ENCODE measurements around the gene AFAP1. TPM values are rescaled to one million over a fixed set of nuclear protein-coding genes. Genes with fewer than 3 reads are reported as not detected.

AFAP1 gene
- total and polyA plus RNA-seq, 2 of the 4 experiments (the other 2 are of a cell fraction): 48.2 to 80.9 TPM

- BruUV-seq (replicated peaks): no TSS peak
- 95% methylated on average over 3 of the region's 16 CpGs; no CpG with 5 or more reads in 1 of the 2 experiments for WGBS, 2 experiments (ENCODE audit: extremely low coverage in 2 of 2, insufficient read length in 1 of 2)
Observed at GRCh38 chr4:7755561-7755960, 184.1 kb downstream of the AFAP1 start.

More at GRCh38 chr4:7755561-7755960, 184.1 kb downstream of the AFAP1 start:
- H2BK20ac ChIP-seq (ENCODE audit: low read depth, low read length): no peak overlapping the region
- no peak overlapping the region for H3K18ac ChIP-seq (ENCODE audit: low read depth, low read length)
- dilution Hi-C loops (cut with HindIII; ENCODE audit: low sequenced_read_pairs, unreplicated experiment) (no loop called here), intact Hi-C loops (cut with micrococcal nuclease) (no loop called here), in situ Hi-C loops (cut with MboI; ENCODE audit: low sequenced_read_pairs) (no loop called here)
- no peak overlapping the region for H3K4ac ChIP-seq (ENCODE audit: low read depth, low read length)
- H3K4me3 ChIP-seq (ENCODE audit: insufficient read depth, low read depth, low read length): no peak overlapping the region
- H2AK9ac ChIP-seq (replicated peaks; ENCODE audit: low read depth, low read length, poor library complexity): no peak overlapping the region
- H3K27ac ChIP-seq (ENCODE audit: insufficient read depth, low read length): no peak overlapping the region
- TF ChIP-seq POLR2A (IDR thresholded peaks at IDR 0.05; ENCODE audit: low read depth, low read length): no peak
- TF ChIP-seq CEBPB (IDR thresholded peaks at IDR 0.05; ENCODE audit: low read depth, low read length): no peak
- TF ChIP-seq FOS (IDR thresholded peaks at IDR 0.05; ENCODE audit: low read depth, low read length): no peak
- TF ChIP-seq NFE2L2 (IDR thresholded peaks at IDR 0.05; ENCODE audit: low read depth, low read length): no peak
- no peak for TF ChIP-seq RCOR1 (IDR thresholded peaks at IDR 0.05; ENCODE audit: insufficient replicate concordance, low read length)
- TF ChIP-seq SMC3 (IDR thresholded peaks at IDR 0.05; ENCODE audit: low read depth, low read length): no peak
- no peak for TF ChIP-seq RFX5 (IDR thresholded peaks at IDR 0.05; ENCODE audit: low read depth, low read length)
- TF ChIP-seq, protein P1, sequence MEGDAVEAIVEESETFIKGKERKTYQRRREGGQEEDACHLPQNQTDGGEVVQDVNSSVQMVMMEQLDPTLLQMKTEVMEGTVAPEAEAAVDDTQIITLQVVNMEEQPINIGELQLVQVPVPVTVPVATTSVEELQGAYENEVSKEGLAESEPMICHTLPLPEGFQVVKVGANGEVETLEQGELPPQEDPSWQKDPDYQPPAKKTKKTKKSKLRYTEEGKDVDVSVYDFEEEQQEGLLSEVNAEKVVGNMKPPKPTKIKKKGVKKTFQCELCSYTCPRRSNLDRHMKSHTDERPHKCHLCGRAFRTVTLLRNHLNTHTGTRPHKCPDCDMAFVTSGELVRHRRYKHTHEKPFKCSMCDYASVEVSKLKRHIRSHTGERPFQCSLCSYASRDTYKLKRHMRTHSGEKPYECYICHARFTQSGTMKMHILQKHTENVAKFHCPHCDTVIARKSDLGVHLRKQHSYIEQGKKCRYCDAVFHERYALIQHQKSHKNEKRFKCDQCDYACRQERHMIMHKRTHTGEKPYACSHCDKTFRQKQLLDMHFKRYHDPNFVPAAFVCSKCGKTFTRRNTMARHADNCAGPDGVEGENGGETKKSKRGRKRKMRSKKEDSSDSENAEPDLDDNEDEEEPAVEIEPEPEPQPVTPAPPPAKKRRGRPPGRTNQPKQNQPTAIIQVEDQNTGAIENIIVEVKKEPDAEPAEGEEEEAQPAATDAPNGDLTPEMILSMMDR (conservative IDR thresholded peaks at IDR 0.05; ENCODE audit: low read depth, low read length): no peak
- TF ChIP-seq CHD1 (IDR thresholded peaks at IDR 0.05; ENCODE audit: low read depth, low read length): no peak
- TF ChIP-seq, protein P2, sequence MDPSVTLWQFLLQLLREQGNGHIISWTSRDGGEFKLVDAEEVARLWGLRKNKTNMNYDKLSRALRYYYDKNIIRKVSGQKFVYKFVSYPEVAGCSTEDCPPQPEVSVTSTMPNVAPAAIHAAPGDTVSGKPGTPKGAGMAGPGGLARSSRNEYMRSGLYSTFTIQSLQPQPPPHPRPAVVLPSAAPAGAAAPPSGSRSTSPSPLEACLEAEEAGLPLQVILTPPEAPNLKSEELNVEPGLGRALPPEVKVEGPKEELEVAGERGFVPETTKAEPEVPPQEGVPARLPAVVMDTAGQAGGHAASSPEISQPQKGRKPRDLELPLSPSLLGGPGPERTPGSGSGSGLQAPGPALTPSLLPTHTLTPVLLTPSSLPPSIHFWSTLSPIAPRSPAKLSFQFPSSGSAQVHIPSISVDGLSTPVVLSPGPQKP (IDR thresholded peaks at IDR 0.05; ENCODE audit: borderline replicate concordance, low read depth, low read length): no peak
- TF ChIP-seq RAD21 (IDR thresholded peaks at IDR 0.05; ENCODE audit: low read length): no peak
- TF ChIP-seq MXI1 (IDR thresholded peaks at IDR 0.05; ENCODE audit: borderline replicate concordance, low read depth, low read length): no peak
- TF ChIP-seq MAZ (IDR thresholded peaks at IDR 0.05; ENCODE audit: borderline replicate concordance, low read depth, low read length): no peak
- TF ChIP-seq MAFK (IDR thresholded peaks at IDR 0.05; ENCODE audit: low read depth, low read length): no peak
- TF ChIP-seq USF2 (IDR thresholded peaks at IDR 0.05; ENCODE audit: low read depth, low read length): no peak
- no peak for TF ChIP-seq BHLHE40 (IDR thresholded peaks at IDR 0.05; ENCODE audit: low read depth, low read length)
- no peak overlapping the region for H3K9ac ChIP-seq (ENCODE audit: low read depth, low read length)
- H3K27me3 ChIP-seq (ENCODE audit: control insufficient read depth, insufficient read depth, low read length): no peaks in the 10 kb centered on the region
- no peak overlapping the region for H2BK120ac ChIP-seq (ENCODE audit: low read depth, low read length)
- no peak overlapping the region for H2AFZ ChIP-seq (replicated peaks; ENCODE audit: low read length, poor library complexity)
- peaks cover 22% of the 10 kb centered on the region for H4K20me1 ChIP-seq (ENCODE audit: insufficient read depth, low read length)
- no peak overlapping the region for H4K8ac ChIP-seq (ENCODE audit: low read depth in 2 of 2, low read length in 2 of 2)
- H2BK5ac ChIP-seq (ENCODE audit: low read depth, low read length, poor library complexity, severe bottlenecking): no peak overlapping the region
- no peak overlapping the region for H3K56ac ChIP-seq (ENCODE audit: extremely low read depth, insufficient read depth, low read length)
- no peaks in the 10 kb centered on the region for H3K9me3 ChIP-seq (ENCODE audit: control insufficient read depth, insufficient read depth, low read length)
- DNase-seq: no peak
- no peak overlapping the region for H4K5ac ChIP-seq (ENCODE audit: low read depth, low read length)
- H3K4me1 ChIP-seq (ENCODE audit: control insufficient read depth, insufficient read depth, low read length): no peaks in the 10 kb centered on the region
- ATAC-seq (ENCODE audit: low read depth): no peak; the same call in 1 of the 2 replicates
- CTCF ChIA-PET: no interaction called here
- peaks cover 10 to 15% of the 10 kb centered on the region in 2 experiments; a peak in 2 of 4 replicates for H3K79me1 ChIP-seq (ENCODE audit: low read depth in 1 of 2, low read length in 2 of 2)
- H3K9me1 ChIP-seq (ENCODE audit: insufficient read depth, low read length): no peaks in the 10 kb centered on the region
- H3K14ac ChIP-seq (replicated peaks; ENCODE audit: low read depth, low read length): no peak overlapping the region
- POLR2A ChIA-PET (ENCODE audit: unreplicated experiment): no interaction called here
- H2BK15ac ChIP-seq (ENCODE audit: low read depth, low read length): no peak overlapping the region
- H3K36me3 ChIP-seq (ENCODE audit: control insufficient read depth, insufficient read depth, low read length): peaks cover 32% of the 10 kb centered on the region
- H3K4me2 ChIP-seq (ENCODE audit: low read depth, low read length): no peak overlapping the region
- no peak overlapping the region for H4K91ac ChIP-seq (ENCODE audit: insufficient read depth, low read depth, low read length)
- no peak overlapping the region for H2AK5ac ChIP-seq (ENCODE audit: low read depth, low read length)
- no peak overlapping the region for H3K23ac ChIP-seq (ENCODE audit: low read depth, low read length)

All from IMR-90 (cell line).